ENCODE data around the gene DAP. TPM values are rescaled to one million over a fixed set of nuclear protein-coding genes. Genes with fewer than 3 reads are reported as not detected.

DAP gene
- total RNA-seq, 4 donors from 2014 or later: 52.0 to 138 (median 111) TPM

DNA sequence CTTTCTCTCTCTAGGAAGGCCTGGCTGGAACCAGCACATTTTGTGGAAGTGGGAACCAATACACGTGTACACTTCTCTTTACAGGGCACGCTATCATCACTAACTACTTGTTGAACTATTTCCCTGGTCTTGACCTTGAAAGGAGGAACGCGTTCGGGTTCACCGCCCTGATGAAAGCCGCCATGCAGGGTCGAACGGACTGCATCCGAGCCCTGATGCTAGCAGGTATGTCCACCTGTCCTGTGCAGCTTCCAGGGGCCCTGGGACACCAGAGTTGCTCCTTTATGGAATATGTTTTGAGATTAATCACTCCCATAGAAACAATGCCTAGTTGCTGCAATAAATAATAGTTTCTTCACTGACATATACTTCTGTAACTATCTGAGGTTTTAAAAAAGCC lies 123.1 kb downstream of the DAP start:
- no peak for DNase-seq
- Histone ChIP-seq H3K4me3 (no peak overlapping the region), H3K27ac (no peak overlapping the region), H3K27me3 (no peaks in the 10 kb centered on the region), H3K36me3 (no peaks in the 10 kb centered on the region), H3K9me3 (no peaks in the 10 kb centered on the region), H3K4me1 (peaks cover 0 to 11% (median 9%) of the 10 kb centered on the region in 4 donors)
- TF ChIP-seq POLR2A (IDR thresholded peaks at IDR 0.05): no peak
- TF ChIP-seq, protein P1, sequence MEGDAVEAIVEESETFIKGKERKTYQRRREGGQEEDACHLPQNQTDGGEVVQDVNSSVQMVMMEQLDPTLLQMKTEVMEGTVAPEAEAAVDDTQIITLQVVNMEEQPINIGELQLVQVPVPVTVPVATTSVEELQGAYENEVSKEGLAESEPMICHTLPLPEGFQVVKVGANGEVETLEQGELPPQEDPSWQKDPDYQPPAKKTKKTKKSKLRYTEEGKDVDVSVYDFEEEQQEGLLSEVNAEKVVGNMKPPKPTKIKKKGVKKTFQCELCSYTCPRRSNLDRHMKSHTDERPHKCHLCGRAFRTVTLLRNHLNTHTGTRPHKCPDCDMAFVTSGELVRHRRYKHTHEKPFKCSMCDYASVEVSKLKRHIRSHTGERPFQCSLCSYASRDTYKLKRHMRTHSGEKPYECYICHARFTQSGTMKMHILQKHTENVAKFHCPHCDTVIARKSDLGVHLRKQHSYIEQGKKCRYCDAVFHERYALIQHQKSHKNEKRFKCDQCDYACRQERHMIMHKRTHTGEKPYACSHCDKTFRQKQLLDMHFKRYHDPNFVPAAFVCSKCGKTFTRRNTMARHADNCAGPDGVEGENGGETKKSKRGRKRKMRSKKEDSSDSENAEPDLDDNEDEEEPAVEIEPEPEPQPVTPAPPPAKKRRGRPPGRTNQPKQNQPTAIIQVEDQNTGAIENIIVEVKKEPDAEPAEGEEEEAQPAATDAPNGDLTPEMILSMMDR (IDR thresholded peaks at IDR 0.05): no peak

DNA sequence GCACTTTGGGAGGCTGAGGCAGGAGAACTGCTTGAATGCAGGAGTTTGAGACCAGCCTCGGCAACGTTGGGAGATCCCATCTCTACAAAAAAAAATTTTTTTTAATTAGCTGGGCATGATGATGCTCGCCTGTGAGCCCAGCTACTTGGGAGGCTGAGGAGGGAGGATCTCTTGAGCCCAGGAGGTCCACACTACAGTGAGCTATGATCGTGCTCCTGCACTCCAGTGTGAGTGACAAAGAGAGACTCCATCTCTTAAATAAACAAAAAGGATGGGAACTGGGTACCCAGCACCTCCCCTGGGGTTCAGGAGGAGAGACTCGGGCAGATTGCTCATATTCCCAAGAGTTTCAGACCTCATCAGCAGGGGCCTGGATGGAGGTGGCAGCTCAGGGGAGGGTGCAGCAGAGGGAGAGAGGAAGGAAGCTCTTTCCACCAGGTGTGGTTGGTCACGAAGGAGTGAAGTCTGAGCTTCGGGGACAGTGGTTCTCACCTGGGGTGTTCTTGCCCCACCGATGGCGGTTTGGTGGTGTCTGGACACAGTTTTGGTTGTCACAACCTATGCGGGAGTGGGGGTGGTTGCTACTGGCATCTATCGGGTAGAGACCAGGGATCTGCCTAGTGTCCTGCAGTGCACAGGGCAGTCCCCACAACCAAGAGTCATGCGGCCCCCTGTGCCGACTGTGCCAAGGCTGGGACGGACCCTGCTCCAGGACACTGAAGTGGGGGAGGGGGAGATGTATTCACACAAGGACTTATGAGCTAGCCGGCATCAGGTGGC lies 124.5 kb downstream of the DAP start:
- H3K27ac ChIP-seq: peak overlapping the region in 1 of 4 donors; percentile 76
- H3K4me1 ChIP-seq: peaks cover 0 to 12% (median 10%) of the 10 kb centered on the region in 4 donors
- H3K4me3 ChIP-seq: no peak overlapping the region
- H3K27me3 ChIP-seq: no peaks in the 10 kb centered on the region
- H3K9me3 ChIP-seq: no peaks in the 10 kb centered on the region
- no peak for TF ChIP-seq POLR2A (IDR thresholded peaks at IDR 0.05)
- TF ChIP-seq, protein P1 (IDR thresholded peaks at IDR 0.05): no peak
- no peaks in the 10 kb centered on the region for H3K36me3 ChIP-seq
- no peak for DNase-seq

DNA sequence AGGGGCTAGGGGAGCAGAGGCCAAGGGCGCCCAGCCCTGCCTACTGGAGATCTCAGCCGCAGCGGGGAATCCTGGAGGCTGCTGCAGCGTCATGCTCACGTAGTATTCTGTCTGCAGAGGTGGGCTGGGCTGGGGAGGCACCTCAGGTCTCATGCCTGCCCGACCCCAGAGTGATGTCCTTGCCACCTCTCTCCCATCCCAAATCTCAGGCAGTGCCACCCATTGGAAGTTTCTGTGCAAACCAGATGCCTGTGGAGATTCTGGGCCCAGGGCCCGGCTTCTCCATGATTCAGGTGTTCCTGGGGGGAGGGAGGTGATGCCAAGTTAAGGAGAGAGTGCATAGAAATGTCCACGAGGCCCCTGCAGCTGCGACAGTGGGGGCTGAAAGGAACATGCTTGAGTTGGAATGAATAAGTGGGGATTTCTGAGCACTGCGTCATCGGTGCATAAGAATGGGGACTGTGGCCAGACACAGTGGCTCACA lies 125.1 kb downstream of the DAP start:
- Histone ChIP-seq H3K36me3 (no peaks in the 10 kb centered on the region), H3K27me3 (no peaks in the 10 kb centered on the region), H3K27ac (peak overlapping the region in 2 of 4 donors; percentile 17 to 76), H3K4me3 (no peak overlapping the region), H3K4me1 (peaks cover 0 to 16% (median 10%) of the 10 kb centered on the region in 4 donors), H3K9me3 (no peaks in the 10 kb centered on the region)
- peak in 2 of 3 donors; percentile 27 to 34 for DNase-seq
- TF ChIP-seq, protein P1 (IDR thresholded peaks at IDR 0.05): no peak
- no peak for TF ChIP-seq POLR2A (IDR thresholded peaks at IDR 0.05)

DNA sequence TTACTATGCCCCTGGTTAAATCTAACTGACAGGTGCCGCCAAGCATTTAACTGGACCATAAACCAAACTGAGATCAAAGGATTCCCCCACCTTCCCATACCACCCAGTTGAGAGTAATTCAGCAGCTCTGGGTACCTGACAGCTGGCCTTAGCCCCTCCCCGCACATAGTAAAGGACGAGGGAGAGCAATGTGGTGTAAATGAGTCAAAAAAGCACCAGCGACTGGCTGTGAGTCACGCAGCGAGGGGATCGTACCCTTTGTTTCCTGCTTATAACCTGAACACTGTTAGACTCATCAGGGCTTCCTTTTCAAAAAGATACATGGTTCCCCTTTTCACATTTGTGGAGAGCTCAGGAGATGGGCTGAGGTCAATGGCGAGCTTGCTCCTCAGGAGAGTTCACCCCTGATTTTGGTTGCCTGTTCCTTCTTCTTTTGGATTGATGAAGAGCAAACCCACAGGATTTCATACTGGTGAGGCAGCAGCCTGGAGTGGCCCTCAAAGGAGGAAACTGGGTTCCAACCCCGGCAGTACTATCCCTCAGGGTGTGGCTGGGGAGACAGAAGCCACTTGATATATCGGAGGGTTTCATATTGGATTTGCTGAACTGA lies 125.7 kb downstream of the DAP start:
- Histone ChIP-seq H3K9me3 (no peaks in the 10 kb centered on the region), H3K36me3 (no peaks in the 10 kb centered on the region), H3K27ac (peak overlapping the region in 2 of 4 donors; percentile 17 to 76), H3K27me3 (no peaks in the 10 kb centered on the region), H3K4me1 (peaks cover 0 to 16% (median 10%) of the 10 kb centered on the region in 4 donors), H3K4me3 (no peak overlapping the region)
- DNase-seq: peak in 2 of 3 donors; percentile 67
- TF ChIP-seq, protein P1 (IDR thresholded peaks at IDR 0.05): no peak
- no peak for TF ChIP-seq POLR2A (IDR thresholded peaks at IDR 0.05)

DNA sequence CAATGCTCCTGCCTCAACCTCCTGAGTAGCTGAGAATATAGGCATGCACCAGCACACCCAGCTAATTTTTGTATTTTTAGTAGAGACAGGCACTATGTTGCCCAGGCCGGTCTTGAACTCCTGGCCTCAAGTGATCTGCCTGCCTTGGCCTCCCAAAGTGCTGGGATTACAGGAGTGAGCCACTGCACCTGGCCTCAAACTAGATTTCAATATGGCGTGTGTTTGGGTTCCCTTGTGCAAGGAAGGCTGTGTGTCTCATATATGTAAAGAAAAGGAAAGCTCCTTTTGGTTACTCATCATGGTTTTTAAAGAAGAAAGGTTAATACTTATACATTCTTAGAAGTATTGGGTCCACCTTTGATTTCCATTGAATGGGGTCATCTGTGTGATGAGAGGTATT lies 126.5 kb downstream of the DAP start:
- H3K4me3 ChIP-seq: no peak overlapping the region
- peak overlapping the region in 2 of 4 donors; percentile 56 to 76 for H3K27ac ChIP-seq
- no peaks in the 10 kb centered on the region for H3K36me3 ChIP-seq
- TF ChIP-seq, protein P1 (IDR thresholded peaks at IDR 0.05): no peak
- TF ChIP-seq POLR2A (IDR thresholded peaks at IDR 0.05): no peak
- no peaks in the 10 kb centered on the region for H3K9me3 ChIP-seq
- H3K4me1 ChIP-seq: peaks cover 0 to 16% (median 10%) of the 10 kb centered on the region in 4 donors
- DNase-seq: peak in 1 of 3 donors; percentile 3
- no peaks in the 10 kb centered on the region for H3K27me3 ChIP-seq

Measured in Peyer's patch (tissue), 4 donors.